Type B pancreatic cell (in vitro differentiated cells): ENCODE data around the gene GTF3C1. TPM values are rescaled to one million over a fixed set of nuclear protein-coding genes. Genes with fewer than 3 reads are reported as not detected.

Source experiments
- DNase-seq: peaks from one replicate; pipeline ENCODE4 v3.0.0; 2021; ENCODE audit warnings: mixed read lengths; ENCODE audit not compliant: unreplicated experiment; ENCODE audit errors: extremely low spot score
- H3K27ac Mint-ChIP-seq: 2 replicates; pipeline ENCODE4 v1.8.0; 2021; ENCODE audit warnings: mild to moderate bottlenecking, mixed read lengths
- H3K27me3 Mint-ChIP-seq: 2 replicates; pipeline ENCODE4 v1.8.0; 2021; ENCODE audit warnings: mixed read lengths
- H3K36me3 Mint-ChIP-seq: 2 replicates; pipeline ENCODE4 v1.8.0; 2021; ENCODE audit warnings: mixed read lengths
- H3K4me1 Mint-ChIP-seq: one replicate; pipeline ENCODE4 v1.8.0; 2021; ENCODE audit warnings: mixed read lengths; ENCODE audit not compliant: unreplicated experiment
- H3K4me3 Mint-ChIP-seq: 2 replicates; pipeline ENCODE4 v1.8.0; 2021; ENCODE audit warnings: mild to moderate bottlenecking, mixed read lengths
- H3K9me3 Mint-ChIP-seq: 2 replicates; pipeline ENCODE4 v1.8.0; 2021; ENCODE audit warnings: mixed read lengths
- CTCF ChIP-seq: fragments of 200-600 bp; sonication (generic); conservative IDR thresholded peaks from 2 replicates; pipeline ENCODE4 v1.5.0; 2021; ENCODE audit warnings: antibody characterized with exemption, mild to moderate bottlenecking
- total RNA-seq: library from RNA; stranded (reverse); gene quantifications from 2 replicates; pipeline ENCODE4 v1.2.1, GENCODE V29; 2021; ENCODE audit warnings: low replicate concordance

Gene GTF3C1
- total RNA-seq, 1 donor from 2014 or later: 94.5 TPM

GRCh38 chr16:27427538-27427937 is 122.2 kb downstream of the GTF3C1 start:
- TF ChIP-seq CTCF: no peak
- no peak overlapping the region for H3K27ac Mint-ChIP-seq
- peak; percentile 34 for DNase-seq
- H3K27me3 Mint-ChIP-seq: no peaks in the 10 kb centered on the region
- no peak overlapping the region for H3K4me3 Mint-ChIP-seq
- no peaks in the 10 kb centered on the region for H3K4me1 Mint-ChIP-seq
- peaks cover under 1% of the 10 kb centered on the region for H3K9me3 Mint-ChIP-seq
- no peaks in the 10 kb centered on the region for H3K36me3 Mint-ChIP-seq

- H3K4me1 Mint-ChIP-seq: no peaks in the 10 kb centered on the region
- H3K36me3 Mint-ChIP-seq: no peaks in the 10 kb centered on the region
- no peak for TF ChIP-seq CTCF
- peak; percentile 39 for DNase-seq
- H3K9me3 Mint-ChIP-seq: peaks cover 6% of the 10 kb centered on the region
- H3K4me3 Mint-ChIP-seq: no peak overlapping the region
- no peak overlapping the region for H3K27ac Mint-ChIP-seq
- no peaks in the 10 kb centered on the region for H3K27me3 Mint-ChIP-seq
Measured at GRCh38 chr16:27426423-27427408, 123.0 kb downstream of the GTF3C1 start.

GRCh38 chr16:27425961-27426360 is 123.8 kb downstream of the GTF3C1 start:
- Mint-ChIP-seq H3K4me1 (no peaks in the 10 kb centered on the region), H3K36me3 (no peaks in the 10 kb centered on the region), H3K4me3 (no peak overlapping the region), H3K27me3 (no peaks in the 10 kb centered on the region), H3K27ac (no peak overlapping the region), H3K9me3 (peaks cover 8% of the 10 kb centered on the region)
- no peak for TF ChIP-seq CTCF
- no peak for DNase-seq

GRCh38 chr16:27424772-27425498 is 124.8 kb downstream of the GTF3C1 start:
- Mint-ChIP-seq H3K9me3 (peaks cover 10% of the 10 kb centered on the region), H3K27me3 (no peaks in the 10 kb centered on the region), H3K36me3 (no peaks in the 10 kb centered on the region), H3K4me1 (no peaks in the 10 kb centered on the region), H3K4me3 (no peak overlapping the region), H3K27ac (no peak overlapping the region)
- peak; percentile 39 for DNase-seq
- TF ChIP-seq CTCF: no peak

- no peak for TF ChIP-seq CTCF
- Mint-ChIP-seq H3K4me1 (no peaks in the 10 kb centered on the region), H3K4me3 (no peak overlapping the region), H3K36me3 (no peaks in the 10 kb centered on the region), H3K27me3 (no peaks in the 10 kb centered on the region), H3K9me3 (peaks cover 10% of the 10 kb centered on the region), H3K27ac (no peak overlapping the region)
- no peak for DNase-seq
Measured at GRCh38 chr16:27421961-27422740, 127.6 kb downstream of the GTF3C1 start.
